ENCODE data around the gene ST7.

Gene ST7

DNA sequence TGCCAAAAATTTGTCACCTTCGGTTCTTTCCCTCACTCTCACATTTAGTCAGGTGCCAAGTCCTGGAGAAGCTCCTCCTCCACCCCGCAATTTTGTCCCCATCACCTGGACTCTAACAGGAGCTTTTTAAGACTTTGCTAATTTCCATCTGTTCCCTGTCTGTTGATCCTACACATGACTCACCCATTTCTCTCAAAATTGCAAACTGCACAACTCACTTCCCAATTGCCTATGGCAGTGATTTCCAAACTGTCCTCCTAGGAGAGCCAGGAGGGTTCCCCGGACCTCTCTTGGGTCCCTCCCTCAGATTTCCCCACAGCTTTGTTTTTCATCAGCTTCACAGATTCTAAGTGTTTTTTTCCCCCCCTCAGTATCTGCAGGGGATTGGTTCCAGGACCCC is 249.2 kb downstream of the ST7 start:
- DNase-seq = no peak

GRCh38 chr7:117203205-117203604 is 249.9 kb downstream of the ST7 start:
- DNase-seq = no peak

- no peak for DNase-seq
Measured at GRCh38 chr7:117205873-117206272, 252.6 kb downstream of the ST7 start.

GRCh38 chr7:117208257-117208656 is 255.0 kb downstream of the ST7 start:
- DNase-seq = no peak

- DNase-seq = no peak
Measured at GRCh38 chr7:117210397-117210796, 257.1 kb downstream of the ST7 start.

DNA sequence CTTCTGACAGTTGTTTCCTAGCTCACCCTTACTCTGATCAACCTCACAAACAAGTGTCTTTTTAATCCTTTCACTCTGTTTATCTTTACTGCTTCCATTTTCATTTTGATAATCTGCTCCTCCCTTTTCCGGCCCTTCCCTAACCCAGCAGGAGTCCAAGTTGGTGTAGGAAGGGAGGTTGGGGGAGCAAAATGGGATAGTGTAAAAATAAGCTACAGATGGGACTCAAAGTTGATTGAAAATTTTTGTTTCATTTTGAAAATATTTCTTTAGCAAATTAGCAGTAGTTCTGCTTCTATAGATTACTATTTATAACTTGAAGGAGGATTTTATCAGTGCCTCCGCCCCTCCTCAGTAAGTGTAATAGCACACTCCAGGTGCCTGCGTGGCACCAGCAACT is 257.6 kb downstream of the ST7 start:
- DNase-seq = no peak

- no peak for DNase-seq
Measured at GRCh38 chr7:117211614-117212013, 258.3 kb downstream of the ST7 start.

DNA sequence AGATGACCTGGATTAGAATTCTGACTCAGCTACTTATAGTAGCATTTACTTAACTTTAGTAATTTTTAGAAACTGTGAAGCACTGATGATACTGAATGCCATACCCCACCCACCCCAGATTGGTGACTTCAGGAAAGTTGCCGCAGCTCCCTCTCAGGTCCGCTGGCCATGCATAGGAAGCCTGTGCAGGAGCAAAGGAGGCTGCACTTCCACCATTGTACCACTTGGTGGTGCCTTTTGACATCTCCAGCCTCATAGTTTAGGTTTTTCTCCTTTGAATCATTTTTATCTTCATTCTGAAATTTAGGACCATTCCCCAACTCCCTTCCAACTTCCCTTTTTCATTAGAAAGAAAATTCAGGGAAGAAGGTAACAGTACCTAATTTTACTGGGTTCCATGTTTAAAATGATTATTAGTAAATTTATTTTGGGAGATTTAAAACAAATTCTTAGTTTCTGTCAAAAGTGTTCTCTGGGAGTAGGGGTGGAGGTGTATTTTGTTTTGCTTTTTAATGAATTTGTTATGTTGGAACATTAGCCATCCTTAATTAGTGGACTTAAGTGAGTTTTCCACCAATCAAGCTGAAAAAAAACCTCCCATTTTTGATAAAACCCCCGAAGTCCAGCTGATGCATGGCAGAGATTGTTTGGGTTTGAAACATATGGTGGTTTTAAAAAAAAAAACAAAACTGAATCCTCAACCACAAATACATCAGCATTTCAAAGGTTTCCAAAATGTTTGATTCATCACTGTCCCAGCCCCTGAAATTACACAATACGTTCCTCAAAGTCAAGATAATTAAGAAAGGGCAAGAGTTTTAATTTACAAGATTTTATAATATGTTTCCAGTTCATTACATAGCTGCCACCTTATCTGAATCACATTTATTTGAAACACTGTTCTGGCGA is 259.9 kb downstream of the ST7 start:
- no peak for DNase-seq

GRCh38 chr7:117216010-117216409 is 262.7 kb downstream of the ST7 start:
- DNase-seq = no peak

DNA sequence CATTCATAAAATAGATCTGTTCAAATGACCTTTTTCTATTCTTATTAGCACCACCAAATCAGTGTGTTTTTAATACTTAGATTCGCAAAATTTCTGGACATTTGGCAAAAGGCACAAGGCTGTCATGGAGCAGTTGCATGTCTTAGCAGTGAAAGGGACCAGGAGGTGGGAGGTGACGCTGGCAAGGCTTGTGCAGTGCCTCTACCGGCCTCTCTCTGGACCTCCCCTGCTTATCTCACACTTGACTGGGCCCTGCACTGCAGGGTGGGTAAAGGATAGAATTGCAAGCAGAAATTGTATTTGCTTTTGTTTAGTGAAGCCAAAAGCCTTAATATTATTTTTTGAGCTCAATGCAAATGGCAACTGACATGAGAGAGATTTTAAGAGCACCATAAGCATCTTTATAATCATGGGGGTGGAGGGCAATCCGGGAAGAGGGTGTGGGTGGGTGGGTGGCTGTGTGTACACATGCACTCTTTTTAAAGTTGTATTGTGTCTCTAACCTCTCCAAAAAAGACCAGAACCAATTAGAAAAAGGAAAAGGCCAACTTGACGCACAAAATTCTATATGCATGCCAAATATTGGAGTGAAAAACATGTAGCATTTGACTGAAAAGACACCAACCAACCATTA is 263.3 kb downstream of the ST7 start:
- no peak for DNase-seq

GRCh38 chr7:117217106-117218035 is 264.1 kb downstream of the ST7 start:
- no peak for DNase-seq

GRCh38 chr7:117218700-117219099 is 265.4 kb downstream of the ST7 start:
- no peak for DNase-seq

GRCh38 chr7:117219485-117219884 is 266.2 kb downstream of the ST7 start:
- DNase-seq = no peak

DNA sequence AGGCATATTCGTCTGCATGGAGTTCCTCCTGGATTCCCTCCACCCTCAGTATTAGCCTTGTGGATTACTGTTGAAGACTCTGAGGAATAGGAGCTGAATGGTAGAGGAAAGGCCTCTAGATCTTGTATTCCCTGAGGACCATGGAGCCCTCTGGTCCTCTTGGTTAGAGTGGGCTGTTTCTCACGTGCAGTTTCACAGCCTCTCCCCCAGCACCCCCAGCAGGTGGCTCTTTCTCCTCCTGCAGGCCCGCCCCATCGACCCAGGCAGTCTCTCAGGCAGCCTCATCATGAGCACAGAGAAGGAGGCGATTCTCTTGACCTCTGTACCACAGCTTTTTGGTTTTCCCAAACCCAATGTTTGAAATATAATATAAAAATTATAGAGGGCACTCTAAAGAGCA is 267.5 kb downstream of the ST7 start:
- no peak for DNase-seq

DNA sequence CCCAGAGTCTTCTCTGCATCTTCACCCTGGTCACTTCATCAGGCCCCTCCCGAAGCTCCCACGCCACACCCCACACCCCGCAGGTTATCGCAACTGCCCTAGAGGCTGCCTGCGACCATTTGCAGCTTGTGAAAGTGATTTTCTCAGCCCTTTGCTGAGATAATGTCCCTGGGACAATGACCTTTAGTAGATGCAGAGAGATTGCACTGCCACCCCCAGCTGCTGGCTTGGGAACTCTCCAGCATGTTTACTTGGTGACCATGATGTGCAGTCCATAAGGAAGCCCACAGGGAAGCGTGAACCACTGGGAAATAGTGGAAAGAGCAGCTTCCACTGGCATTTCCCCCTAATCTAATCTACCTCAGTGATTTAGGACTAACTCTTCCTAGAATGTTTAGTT is 272.2 kb downstream of the ST7 start:
- DNase-seq = no peak

DNA sequence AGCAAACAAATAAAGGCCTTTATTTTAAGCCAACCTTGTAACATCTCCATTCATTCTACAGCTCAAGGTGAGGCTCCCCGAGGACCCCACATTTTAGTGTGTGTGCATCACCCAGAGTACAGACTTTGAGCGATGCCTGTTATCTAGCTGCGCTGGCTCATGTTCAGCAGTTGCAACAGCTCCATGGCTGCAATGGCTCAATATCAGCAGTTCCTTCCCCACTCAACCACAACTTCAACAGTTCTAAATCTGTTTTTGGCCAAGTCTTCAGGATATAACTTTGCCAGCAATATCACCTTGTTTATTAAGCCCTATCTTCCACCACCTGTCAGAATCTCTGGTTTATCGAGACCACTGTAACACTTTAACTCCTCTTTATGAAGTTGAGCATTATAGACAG is 273.8 kb downstream of the ST7 start:
- no peak for DNase-seq

DNA sequence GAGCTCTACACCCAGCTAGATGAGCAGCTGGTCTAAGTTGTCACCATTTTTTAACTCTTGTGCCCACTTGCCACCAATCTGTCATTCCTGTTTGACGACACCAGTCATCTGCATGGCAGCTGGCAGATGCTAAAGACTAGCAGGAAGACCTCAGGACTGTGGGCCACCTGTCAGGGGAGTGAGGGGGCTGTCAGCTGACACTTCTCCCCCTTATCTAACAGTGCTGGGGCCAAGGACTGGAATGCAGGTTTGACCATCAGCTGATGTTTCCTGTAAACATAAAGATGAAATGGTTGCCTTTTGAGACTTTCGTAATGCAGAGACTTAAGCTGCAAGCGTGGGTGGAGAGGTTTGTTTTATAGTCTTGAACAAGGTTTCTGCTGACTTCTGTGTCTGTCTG is 276.0 kb downstream of the ST7 start:
- DNase-seq = no peak

- no peak for DNase-seq
Measured at GRCh38 chr7:117230276-117231046, 277.2 kb downstream of the ST7 start.

- DNase-seq = no peak
Measured at GRCh38 chr7:117231047-117231359, 277.7 kb downstream of the ST7 start.

DNA sequence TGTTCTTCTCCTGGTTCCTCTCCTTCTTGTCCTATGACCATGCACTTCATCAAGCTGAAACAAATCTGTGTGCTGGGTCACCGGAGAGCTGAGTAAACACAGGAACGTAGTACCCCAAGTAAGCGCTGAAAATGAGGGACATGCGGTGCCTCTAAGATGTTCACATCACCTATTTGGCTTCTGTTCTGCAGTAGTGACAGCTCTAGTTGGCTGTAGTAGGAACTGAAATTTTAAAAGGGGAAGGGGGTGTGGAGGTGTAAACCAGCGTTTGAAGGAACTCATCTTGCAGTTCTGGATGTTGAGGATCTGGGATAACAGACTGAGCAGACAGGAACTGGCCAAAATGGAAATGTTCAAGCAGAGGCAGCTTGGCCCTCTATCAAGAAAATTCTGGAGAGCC is 284.3 kb downstream of the ST7 start:
- no peak for DNase-seq

DNA sequence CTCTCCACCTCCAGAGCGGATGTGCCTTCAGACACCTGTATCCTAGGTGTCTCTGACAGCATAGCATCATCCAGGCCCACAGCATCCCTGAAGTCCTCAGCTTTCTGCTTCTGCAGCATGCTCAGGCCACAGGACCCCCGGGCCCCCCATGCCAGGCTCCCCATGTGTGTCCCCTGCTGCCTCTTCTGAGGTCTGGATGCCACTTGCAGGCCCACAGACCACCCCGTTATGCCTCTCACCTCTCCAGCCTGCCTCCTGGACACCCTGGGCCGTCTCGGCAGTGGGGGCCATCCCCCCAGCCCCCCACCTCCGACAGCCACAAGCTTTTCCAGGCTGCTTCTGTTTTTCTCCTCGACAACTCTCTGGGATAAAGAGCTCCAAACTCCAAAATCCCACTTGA is 285.2 kb downstream of the ST7 start:
- no peak for DNase-seq

DNA sequence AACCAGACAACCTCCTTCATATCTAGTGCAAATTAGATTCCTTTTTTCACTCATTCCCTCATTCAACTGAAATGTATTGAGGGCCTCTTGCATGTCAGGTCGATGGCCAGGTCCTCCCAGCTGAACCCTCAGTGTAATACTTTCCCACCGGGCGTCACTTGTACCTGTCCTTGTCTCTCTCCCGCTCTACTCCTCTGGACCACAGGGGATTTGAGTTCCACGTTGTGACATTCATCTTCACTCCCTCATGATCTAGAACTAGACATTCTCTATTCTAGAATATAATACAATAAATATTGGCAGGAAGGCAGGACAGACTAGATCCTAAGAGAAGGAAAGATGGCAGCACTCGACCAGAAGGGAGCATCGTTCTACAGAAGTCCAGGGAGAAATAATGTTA is 285.6 kb downstream of the ST7 start:
- no peak for DNase-seq

DNA sequence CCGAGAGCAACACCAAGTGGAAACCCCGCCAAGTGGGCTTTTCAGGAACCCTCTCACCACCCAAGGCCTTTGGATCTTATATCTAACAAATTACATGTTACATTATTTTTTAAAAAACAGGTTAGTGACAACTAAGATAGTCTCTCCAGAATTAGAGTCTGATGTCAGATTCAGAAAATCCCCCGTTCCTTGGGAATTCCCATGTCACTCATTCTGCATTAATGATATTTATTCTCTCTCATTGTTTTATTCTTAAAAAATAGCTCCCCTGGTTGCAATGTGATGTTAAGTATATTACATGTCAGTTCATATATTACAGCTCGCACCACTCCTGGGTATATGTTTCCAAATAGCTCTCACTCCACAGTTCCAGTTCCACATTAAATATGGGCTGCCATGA is 287.8 kb downstream of the ST7 start:
- DNase-seq = no peak

All from activated gamma-delta T cell treated with Interleukin-2 at 50 U/mL for 16 hours (primary cell).